GM12892 (cell line): Measurements from ENCODE around the gene IBTK.

Source experiments
- POLR2AphosphoS5 ChIP-seq: IDR thresholded peaks from 2 replicates; pipeline ENCODE4 v1.6.1; 2011; ENCODE audit warnings: low read depth, low read length, control low read depth
- TAF1 ChIP-seq: IDR thresholded peaks from 2 replicates; pipeline ENCODE4 v1.6.1; 2011; ENCODE audit warnings: low read depth, mild to moderate bottlenecking, control low read depth, low read length, borderline replicate concordance

- TF ChIP-seq TAF1 (no peak), POLR2AphosphoS5 (no peak)
Observed at GRCh38 chr6:82277686-82278085, 30.1 kb upstream of the IBTK start.
